GM12865 (cell line): ENCODE measurements around the gene SKIDA1.
A peak's percentile ranks its signal among the peaks of the same experiment; 100 is the strongest.

Experiments
- DNase-seq: peaks from one replicate; pipeline ENCODE4 v3.0.0; 2010; ENCODE audit warnings: low read depth
- H3K4me3 ChIP-seq: 2 replicates; pipeline ENCODE4 v1.5.1; 2011; ENCODE audit warnings: mild to moderate bottlenecking, low read depth, low read length, control low read depth
- TF ChIP-seq, protein P1 (sequence below): IDR thresholded peaks from 2 replicates; pipeline ENCODE4 v1.5.1; 2011; ENCODE audit warnings: low read length, control low read depth, low read depth, inconsistent platforms; ENCODE audit not compliant: insufficient read depth; ENCODE audit errors: missing control alignments

SKIDA1 gene

DNA sequence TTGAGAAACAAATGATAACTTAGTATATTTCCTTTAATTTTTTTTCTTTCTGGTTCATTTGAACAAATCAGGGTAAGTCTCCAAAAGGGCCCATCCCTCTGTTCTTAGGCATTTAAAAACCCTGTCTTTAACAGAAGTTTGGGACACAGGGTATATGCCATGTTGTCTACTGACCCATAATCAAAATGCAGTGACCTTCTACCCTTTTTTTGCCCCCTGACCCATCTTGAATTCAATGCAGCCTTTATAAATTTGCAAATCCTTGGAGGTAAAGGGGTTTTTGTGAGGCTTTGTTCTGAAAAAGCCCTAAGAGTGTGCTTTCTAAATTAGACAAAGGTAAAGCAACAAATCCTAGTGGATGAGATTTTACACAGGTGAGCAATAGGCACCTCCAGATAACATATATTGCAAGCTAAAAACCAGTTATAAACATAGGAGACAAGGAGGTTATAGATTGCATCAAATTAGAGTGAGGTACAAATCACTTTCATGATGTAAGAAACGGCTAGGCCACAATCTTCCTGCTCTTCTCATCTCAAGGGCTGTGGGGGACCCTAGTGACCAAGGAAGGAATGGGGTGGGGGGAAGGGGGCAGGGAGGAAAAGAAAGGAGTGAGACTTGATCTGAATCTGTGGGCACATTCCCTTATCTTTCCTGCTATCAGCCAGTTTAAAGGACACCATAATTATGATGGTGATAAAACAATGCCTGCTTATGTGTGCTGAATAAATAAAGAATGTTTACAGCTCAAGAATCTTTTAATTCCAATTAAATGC, 2.7 kb downstream of the SKIDA1 start:
- no peak for DNase-seq
- TF ChIP-seq, protein P1, sequence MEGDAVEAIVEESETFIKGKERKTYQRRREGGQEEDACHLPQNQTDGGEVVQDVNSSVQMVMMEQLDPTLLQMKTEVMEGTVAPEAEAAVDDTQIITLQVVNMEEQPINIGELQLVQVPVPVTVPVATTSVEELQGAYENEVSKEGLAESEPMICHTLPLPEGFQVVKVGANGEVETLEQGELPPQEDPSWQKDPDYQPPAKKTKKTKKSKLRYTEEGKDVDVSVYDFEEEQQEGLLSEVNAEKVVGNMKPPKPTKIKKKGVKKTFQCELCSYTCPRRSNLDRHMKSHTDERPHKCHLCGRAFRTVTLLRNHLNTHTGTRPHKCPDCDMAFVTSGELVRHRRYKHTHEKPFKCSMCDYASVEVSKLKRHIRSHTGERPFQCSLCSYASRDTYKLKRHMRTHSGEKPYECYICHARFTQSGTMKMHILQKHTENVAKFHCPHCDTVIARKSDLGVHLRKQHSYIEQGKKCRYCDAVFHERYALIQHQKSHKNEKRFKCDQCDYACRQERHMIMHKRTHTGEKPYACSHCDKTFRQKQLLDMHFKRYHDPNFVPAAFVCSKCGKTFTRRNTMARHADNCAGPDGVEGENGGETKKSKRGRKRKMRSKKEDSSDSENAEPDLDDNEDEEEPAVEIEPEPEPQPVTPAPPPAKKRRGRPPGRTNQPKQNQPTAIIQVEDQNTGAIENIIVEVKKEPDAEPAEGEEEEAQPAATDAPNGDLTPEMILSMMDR: no peak
- H3K4me3 ChIP-seq: no peak overlapping the region

DNA sequence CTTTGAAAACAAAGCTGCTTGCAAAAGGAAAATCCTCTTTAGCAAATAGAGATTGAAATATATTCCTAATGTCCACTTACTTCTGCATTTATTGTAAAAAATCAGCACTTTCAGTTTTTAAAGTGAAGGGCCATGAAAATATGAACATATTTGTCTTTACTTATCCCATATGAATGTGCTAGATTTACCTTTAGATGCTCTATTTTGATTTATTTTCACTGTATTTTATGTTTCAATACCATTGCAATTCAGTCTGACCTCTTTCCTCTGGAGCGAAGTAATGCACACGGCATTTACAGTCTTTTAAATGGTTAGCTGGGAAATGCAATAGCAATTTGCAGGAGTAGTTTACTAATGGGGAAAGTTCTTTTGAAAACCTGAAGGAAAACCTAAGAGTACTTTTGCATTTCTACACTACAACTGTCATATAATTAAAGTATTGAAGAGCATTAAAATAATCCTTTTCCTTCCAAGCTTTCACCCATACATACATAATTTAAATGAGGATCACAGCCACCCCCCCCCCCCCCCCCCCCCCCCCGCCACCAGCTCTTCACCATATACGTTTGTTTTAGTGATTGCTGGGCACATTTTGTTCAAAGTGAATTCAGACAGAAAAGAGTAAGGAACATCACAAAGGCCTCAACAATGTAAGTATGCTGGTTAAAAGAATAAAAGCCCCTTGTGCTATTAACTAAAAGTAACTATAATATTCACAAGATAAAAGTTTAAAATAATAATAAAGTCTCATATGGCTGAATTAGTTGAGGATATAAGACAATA, 3.5 kb downstream of the SKIDA1 start:
- TF ChIP-seq, protein P1: no peak
- no peak overlapping the region for H3K4me3 ChIP-seq
- no peak for DNase-seq

DNA sequence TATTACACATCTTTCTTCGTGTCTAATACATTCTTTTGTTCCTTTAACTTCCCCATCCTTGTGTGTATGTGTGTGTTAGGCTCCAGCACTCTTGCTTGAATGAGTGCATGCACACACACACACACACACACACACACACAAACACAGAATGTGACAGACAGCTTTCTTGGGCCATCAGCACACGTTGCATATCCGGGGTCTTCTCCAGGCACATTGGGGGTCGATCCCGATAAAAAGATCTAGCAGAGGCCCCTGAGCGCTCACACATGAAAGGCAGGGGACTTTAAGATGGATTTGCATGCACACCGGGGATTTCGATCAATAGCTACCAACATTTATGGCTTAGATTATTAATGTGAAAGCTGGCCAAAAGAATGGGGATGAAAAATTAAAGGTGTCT, 4.5 kb downstream of the SKIDA1 start:
- DNase-seq: no peak
- TF ChIP-seq, protein P1: no peak
- H3K4me3 ChIP-seq: no peak overlapping the region

DNA sequence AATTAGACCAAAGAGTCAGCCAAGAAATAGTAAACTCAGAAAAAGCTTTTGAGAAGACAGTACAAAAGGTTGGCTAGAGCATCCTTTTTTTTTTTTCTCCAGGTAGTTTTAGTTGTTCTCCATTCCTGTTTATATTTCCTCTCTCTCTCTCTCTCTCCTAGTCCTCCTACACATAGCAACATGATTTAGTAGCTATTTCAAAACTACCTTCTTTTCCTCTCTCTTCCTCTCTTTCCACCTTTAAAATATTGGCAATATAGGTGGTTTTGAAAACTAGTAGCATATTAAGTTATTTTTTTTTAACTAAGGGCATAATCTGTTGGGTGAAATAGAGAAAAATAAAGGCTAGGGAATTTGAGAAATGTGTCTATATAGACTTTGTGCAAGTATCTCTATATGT, 5.0 kb downstream of the SKIDA1 start:
- no peak for DNase-seq
- TF ChIP-seq, protein P1: no peak
- no peak overlapping the region for H3K4me3 ChIP-seq

DNA sequence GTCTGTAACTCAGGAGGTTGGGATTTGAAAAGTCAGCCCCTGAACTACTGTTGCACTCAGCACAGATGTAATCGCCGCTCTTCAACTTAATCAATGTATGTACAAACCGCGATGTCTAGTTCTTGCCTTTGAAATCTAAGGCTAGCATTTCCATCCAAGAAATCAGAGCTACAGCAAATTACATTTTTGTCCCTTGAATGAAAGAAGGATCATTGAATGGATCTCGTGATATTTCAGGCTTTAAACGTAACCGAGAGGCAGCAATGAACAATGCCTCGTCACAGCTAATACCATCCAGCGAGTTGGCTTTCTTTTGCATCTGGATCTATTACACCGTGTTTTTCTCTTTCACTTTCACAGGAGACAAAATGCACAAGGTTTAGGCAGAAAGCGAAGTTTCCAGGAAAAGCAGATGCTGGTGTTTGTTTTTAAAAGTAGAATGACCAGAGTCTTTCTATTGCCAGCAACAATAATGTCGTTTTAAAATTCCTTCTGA, 5.5 kb downstream of the SKIDA1 start:
- peak overlapping the region; percentile 12 for H3K4me3 ChIP-seq
- DNase-seq: peak; percentile 49
- TF ChIP-seq, protein P1: no peak

DNA sequence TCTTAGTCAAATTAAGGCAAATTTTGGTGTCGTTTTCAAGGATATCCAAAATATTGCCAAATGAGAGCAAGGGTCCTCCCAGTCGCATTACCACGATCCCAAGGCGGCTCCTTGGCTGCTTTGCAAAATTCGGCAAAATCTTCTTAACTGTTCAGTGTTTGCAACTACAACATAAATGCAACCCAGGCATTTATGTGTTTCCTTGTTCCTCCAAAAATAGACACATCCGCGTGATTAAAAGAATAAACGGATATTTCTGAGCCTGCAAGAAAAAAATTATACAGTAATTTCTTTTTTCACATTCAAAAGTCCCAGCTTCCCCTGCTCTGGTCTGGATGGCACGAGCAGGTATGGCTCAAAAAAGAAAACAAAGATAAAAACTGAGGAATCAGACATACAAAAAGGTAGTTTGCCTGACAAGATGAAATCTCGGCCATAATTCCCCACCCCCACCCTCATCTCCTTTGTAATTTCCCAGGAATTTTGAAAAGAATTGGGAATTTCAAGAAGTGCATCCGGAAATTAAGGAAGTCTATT, 6.0 kb downstream of the SKIDA1 start:
- no peak for DNase-seq
- peak overlapping the region; percentile 12 for H3K4me3 ChIP-seq
- TF ChIP-seq, protein P1: no peak
